HL-60 (cell line): Measurements from ENCODE around the gene DOCK6.
"Not testable (repeated sequence)": the region's sequence is repeated elsewhere in the genome, so short reads cannot be mapped to it uniquely, and the experiment has no call there.

Source experiments
- DNase-seq, 2 experiments: peaks; one replicate each; pipeline ENCODE4 v3.0.0-alpha.2; 2010 to 2020; ENCODE audit warnings: low read depth in 1 of 2, low spot score in 1 of 2
- H3K27ac ChIP-seq: fragments of 250-450 bp; sonication (Bioruptor Pico); replicated peaks from 2 replicates; pipeline ENCODE4 v1.5.1; 2020; ENCODE audit warnings: mild to moderate bottlenecking, moderate library complexity
- H3K27me3 ChIP-seq: fragments of 250-450 bp; sonication (Bioruptor Pico); 2 replicates; pipeline ENCODE4 v1.5.1; 2021; ENCODE audit warnings: mild to moderate bottlenecking, moderate library complexity; ENCODE audit not compliant: insufficient read depth, poor library complexity, severe bottlenecking
- H3K4me3 ChIP-seq: replicated peaks from 2 replicates; pipeline ENCODE4 v1.5.1; 2011; ENCODE audit warnings: mild to moderate bottlenecking, control low read depth, low read length; ENCODE audit not compliant: insufficient read depth
- CTCF ChIP-seq: IDR thresholded peaks from one replicate; pipeline ENCODE4 v1.5.1; 2011; ENCODE audit warnings: low read length, control low read depth, inconsistent platforms; ENCODE audit not compliant: insufficient read depth
- GABPA ChIP-seq: IDR thresholded peaks from 2 replicates; pipeline ENCODE4 v1.6.1; 2012; ENCODE audit warnings: low read depth
- POLR2AphosphoS5 ChIP-seq: IDR thresholded peaks from 2 replicates; pipeline ENCODE4 v1.6.1; 2012; ENCODE audit warnings: low read depth
- REST ChIP-seq: IDR thresholded peaks from 2 replicates; pipeline ENCODE4 v1.6.1; 2012; ENCODE audit warnings: low read depth; ENCODE audit not compliant: insufficient replicate concordance
- SPI1 ChIP-seq: IDR thresholded peaks from 2 replicates; pipeline ENCODE4 v1.6.1; 2012; ENCODE audit warnings: low read depth, mild to moderate bottlenecking, borderline replicate concordance

The DOCK6 gene

GRCh38 chr19:11179716-11180297 is 82.5 kb downstream of the DOCK6 start:
- TF ChIP-seq POLR2AphosphoS5 = no peak
- no peak for TF ChIP-seq REST
- no peak for TF ChIP-seq SPI1
- no peak for TF ChIP-seq GABPA
- TF ChIP-seq CTCF = no peak
- H3K4me3 ChIP-seq = no peak overlapping the region
- no peak overlapping the region for H3K27ac ChIP-seq
- no peaks in the 10 kb centered on the region for H3K27me3 ChIP-seq
- no peak for DNase-seq

GRCh38 chr19:11179145-11179465 is 83.2 kb downstream of the DOCK6 start:
- DNase-seq, H3K27me3 ChIP-seq: not testable (repeated sequence)

GRCh38 chr19:11177592-11177991 is 84.7 kb downstream of the DOCK6 start:
- no peak overlapping the region for H3K27ac ChIP-seq

More at GRCh38 chr19:11179145-11179465, 83.2 kb downstream of the DOCK6 start:
- not testable (repeated sequence) for H3K27ac ChIP-seq, H3K4me3 ChIP-seq

More at GRCh38 chr19:11177592-11177991, 84.7 kb downstream of the DOCK6 start:
- Histone ChIP-seq H3K27me3 (no peaks in the 10 kb centered on the region), H3K4me3 (no peak overlapping the region)
- TF ChIP-seq POLR2AphosphoS5 (no peak), REST (no peak), SPI1 (no peak), CTCF (no peak), GABPA (no peak)
- DNase-seq = no peak
